Measurements from ENCODE around the gene MICAL2. TPM values are rescaled to one million over a fixed set of nuclear protein-coding genes. Genes with fewer than 3 reads are reported as not detected.

The MICAL2 gene
- total RNA-seq, 6 experiments from 2014 or later, result 17.0 to 50.7 (median 35.9) TPM

GRCh38 chr11:12306830-12307229 lies 196.4 kb downstream of the MICAL2 start:
- Histone ChIP-seq H3K4me1 (no peaks in the 10 kb centered on the region), H3K36me3 (no peaks in the 10 kb centered on the region), H3K4me3 (no peak overlapping the region), H3K9me3 (no peaks in the 10 kb centered on the region), H3K27ac (no peak overlapping the region), H3K27me3 (no peaks in the 10 kb centered on the region)
- TF ChIP-seq POLR2A (IDR thresholded peaks at IDR 0.05) (no peak), CTCF (IDR thresholded peaks at IDR 0.05) (no peak)
- WGBS (ENCODE audit: insufficient coverage, low coverage, low lambda C conversion rate, missing lambda C conversion rate), result 89% methylated on average over 2 of the region's 2 CpGs
- DNase-seq, result no peak
- no peak for ATAC-seq
- intact Hi-C loops (cut with DNase I), result no loop called here

- Histone ChIP-seq H3K27ac (no peak overlapping the region), H3K4me3 (no peak overlapping the region), H3K4me1 (no peaks in the 10 kb centered on the region), H3K27me3 (no peaks in the 10 kb centered on the region), H3K36me3 (no peaks in the 10 kb centered on the region), H3K9me3 (no peaks in the 10 kb centered on the region)
- no peak for DNase-seq
- ATAC-seq, result no peak
- no peak for TF ChIP-seq POLR2A (IDR thresholded peaks at IDR 0.05)
- intact Hi-C loops (cut with DNase I), result no loop called here
- 98% methylated on average over 4 of the region's 4 CpGs for WGBS (ENCODE audit: insufficient coverage, low coverage, low lambda C conversion rate, missing lambda C conversion rate)
Measured at GRCh38 chr11:12312132-12312531, 201.7 kb downstream of the MICAL2 start.

Small RNA genes within 50 kb of the gene (microRNA-seq; reads per million reads assigned to microRNA genes)
- 0 reads per million in 2 donors for gene MIR6124

Small RNA genes within 50 kb of the gene (small RNA-seq; reads per million reads assigned to genes)
- 0 reads per million in 2 experiments for gene MIR6124

Other genes starting within 250 kb of the MICAL2 start
- gene DKK3, start 102.0 kb upstream of the MICAL2 start, total RNA-seq, result 10 to 100 TPM in 2 of 6 experiments, 1 to 10 TPM in 4; 3.0 to 16.9 (median 5.5) TPM